Stimulated activated CD8-positive, alpha-beta memory T cell treated with anti-CD3 and anti-CD28 coated beads, Interleukin-4, amount 100 ng/mL, for 4 hours (primary cell): ENCODE measurements around the gene TRIM4.
"Not testable (repeated sequence)": the region's sequence is repeated elsewhere in the genome, so short reads cannot be mapped to it uniquely, and the experiment has no call there.

Experiments used
- DNase-seq, 2 donors: peaks; one replicate each; pipeline ENCODE4 v3.0.0-alpha.2; 2020; ENCODE audit warnings: low read depth in 2 of 2, low spot score in 1 of 2

Gene TRIM4

DNA sequence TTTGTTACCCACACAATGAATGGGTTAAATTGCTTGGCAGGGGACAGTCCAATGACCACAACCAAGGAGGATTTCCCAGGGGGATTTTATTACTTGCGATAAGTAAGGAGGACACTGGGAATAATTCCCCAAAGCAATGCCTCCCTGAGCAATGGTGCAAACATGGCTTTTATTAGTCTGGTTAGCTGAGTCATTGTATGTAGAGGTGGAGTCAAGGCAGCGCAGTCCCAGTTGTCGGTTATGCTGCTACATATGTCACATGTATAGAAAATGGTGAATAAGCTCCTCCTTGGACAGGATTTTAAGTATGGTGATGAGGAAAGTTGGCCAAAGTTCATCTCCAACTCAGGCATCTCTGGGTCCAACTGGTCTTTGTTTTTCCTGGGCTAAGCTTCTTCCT is 3.9 kb upstream of the TRIM4 start:
- DNase-seq = no peak

DNA sequence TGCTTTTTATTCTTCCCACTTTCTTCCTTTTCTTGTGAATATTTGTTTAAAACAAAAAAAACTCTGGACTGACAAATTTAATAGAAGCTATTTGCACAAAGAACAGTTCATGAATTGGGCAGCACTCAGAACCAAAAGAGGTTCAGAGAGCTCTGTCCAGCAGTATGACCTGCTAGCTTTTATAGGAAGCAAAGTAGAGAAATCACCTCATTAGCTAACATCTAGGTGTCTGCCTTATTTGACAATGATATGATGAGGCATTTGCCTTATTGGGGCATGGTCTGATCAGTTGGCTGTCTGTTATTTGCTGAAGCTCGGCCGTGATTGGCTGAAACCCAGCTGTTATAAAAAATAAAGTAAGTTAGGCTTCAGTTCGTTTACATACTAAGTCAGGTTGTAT is 819 bp upstream of the TRIM4 start:
- DNase-seq = no peak

DNA sequence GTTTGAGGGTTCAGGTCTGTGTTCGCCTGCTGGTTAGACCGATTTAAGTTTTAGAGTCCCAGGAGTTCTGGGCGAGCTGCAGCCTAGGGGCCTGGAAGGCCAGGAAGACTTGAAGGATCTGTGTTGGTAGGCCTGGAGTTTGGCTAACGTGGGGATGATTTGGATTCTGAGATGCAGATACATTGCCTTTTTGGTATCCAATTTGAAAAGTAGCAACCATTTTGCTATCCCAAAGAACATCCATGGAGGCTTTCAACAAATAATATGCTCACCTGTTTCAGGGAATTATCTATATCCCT is 433 bp upstream of the TRIM4 start:
- DNase-seq = no peak

DNA sequence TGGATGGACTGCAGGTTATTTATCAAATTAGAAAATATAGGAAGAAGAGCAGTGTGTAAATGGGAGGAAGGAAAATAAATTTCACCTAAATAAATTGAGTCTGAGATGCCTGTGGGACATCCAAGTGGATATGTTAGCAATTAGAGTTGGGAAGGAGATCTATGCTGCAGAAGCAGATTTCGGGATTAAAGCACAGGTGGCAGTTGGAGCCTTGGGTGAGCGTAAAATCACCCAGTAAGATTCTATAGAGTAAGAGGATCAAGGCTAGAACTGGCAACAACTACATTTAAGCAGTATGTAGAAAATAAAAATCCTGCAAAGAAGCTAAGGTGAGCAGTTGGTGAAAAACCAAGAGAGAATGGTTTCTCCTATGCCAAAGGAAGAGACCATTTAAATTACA is 8.4 kb downstream of the TRIM4 start:
- no peak for DNase-seq

DNA sequence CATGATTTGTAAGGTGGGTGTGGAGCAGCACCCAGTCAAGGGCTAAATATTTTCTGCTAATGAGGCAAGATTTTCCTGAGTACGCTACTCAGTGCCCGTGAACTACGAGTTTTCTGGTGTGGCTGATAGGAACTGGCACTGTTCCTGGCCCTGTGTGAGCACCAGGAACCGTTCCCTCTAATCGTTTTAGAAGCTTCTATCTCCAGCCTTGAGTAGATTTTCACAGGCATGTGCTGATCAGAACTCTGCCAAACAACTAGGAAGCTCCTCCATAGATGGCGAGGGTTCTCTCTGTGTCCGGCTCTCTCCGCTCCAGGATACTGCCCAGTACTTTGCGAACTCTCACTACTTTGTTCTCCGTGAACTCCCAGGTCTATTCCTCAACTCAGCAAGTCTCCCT is 17.7 kb downstream of the TRIM4 start:
- no peak for DNase-seq

DNA sequence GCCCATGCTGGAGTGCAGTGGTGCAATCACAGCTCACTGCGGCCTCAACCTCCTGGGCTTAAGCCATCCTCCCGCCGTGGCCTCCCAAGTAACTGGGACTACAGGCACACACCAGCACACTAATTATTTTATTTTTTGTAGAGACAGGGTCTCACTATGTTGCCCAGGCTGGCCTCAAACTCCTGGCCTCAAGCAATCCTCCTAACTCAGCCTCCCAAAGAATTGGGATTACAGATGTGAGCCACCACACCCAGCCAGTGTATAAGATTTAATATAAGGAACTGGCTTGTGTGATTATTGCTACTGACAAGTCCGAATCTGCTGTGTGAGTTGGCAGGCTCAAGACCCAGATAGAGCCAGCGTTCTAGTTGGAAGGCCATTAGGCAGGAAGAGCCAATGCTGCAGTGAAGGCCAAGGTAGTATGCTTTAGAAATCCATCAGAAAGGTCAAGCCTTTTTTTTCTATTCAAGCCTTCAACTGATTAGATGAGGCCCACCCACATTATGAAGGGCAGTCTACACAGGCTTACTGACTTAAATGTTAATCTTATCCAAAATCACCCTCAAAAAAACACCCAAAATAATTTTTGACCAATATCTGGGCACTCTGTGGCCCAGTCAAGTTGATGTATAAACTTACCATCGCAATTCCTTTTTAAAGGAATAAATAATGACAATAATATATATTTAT is 19.4 kb downstream of the TRIM4 start:
- DNase-seq = no peak

DNA sequence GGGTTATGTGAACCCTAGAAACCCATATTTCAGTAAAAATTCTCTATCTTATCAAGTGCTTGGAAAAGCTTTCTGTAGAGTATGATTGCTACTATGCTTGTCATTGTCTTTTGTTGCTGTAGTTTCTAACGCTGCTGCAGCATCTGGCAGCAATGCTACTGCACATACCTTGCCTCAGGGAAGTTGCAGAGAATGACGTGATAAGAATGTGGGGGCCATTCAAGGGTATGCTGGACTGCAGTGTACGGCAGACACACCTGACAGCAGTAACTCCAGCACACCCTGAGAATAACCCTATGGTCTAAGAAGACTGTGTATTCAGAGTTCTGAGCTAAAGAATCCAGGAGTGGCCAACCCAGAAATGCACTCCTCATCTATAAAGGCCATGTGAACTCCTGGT is 20.5 kb downstream of the TRIM4 start:
- DNase-seq = no peak

DNA sequence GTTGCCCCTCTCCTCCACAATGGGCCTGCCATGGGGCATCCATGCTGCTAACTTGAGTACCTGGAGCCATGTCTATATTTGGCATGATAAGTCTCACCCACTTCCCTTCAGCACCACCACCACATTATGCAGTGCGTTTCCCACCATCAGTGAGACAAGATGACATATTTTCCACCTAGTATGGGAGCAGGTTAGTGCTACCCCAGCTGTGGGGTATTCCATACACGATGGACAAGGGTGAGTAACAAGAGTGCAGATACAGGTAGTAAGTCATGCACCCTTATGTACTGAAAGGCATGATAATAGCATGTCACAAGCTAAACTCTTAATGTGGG is 21.3 kb downstream of the TRIM4 start:
- no peak for DNase-seq

DNA sequence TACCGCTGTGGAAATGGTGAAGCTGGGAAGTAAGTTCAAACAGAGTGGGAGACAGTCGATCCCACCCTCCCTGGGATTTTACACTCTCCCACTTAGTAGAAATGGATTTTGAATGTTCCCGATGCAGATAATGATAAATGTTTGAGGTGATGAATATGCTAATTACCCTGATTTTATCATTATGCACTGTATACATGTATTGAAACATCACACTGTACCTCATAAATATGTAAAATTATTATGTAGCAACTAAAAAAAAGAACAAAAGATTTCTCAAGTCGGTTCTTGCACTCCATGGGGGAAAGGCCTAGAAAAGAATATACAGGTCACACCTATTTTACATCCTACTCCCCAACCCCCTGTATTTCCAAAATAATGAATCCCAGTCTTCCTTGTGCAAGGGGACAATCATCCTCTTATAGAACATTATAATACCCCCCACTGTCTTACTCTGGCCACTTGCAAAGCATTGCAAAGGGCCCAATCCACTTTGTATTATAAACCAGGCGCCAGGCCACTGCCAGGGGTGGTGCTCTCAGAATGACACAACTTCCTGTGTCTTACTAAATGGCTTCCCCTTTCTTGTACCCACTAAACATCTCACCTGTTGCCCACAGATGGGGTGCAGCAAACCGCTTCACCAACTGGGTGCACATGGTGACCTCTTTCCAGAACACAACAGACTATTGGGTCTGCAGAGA is 21.9 kb downstream of the TRIM4 start:
- DNase-seq = no peak

DNA sequence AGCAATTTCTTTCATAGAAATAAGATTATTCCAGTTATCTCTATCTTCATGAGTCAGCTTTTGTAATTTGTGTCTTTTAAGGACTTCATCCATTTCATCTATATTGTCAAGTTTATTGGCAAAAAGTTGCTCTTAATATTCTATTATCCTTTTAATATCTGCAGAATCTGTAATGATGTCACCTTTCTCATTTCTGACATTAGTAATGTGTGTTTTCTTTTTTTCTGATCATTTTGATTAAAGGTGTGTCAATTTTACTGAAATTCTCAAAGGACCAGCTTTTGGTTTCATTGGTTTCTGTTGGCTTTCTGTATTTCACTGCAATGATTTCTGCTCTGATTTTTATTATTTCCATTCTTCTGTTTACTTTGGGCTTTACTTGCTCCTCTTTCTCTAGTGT is 24.6 kb downstream of the TRIM4 start:
- no peak for DNase-seq

DNA sequence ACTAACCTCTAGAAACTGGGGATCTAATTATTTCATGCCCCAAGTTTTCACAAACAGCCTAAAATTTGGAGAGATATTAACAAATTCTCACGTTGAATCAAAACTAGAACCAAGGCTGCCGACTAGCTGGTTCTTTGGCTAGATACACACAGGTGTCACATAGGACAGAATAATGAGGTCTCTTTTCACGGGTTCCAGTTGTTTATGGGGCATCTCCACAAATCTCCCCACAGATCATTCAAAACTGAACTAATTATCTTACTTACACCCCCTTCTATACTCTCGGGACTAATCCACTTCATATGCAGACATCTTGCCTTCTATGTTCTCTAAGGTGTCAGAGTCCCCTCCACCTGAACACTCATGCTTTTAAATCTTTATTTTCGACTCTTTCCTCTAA is 26.1 kb downstream of the TRIM4 start:
- no peak for DNase-seq

DNA sequence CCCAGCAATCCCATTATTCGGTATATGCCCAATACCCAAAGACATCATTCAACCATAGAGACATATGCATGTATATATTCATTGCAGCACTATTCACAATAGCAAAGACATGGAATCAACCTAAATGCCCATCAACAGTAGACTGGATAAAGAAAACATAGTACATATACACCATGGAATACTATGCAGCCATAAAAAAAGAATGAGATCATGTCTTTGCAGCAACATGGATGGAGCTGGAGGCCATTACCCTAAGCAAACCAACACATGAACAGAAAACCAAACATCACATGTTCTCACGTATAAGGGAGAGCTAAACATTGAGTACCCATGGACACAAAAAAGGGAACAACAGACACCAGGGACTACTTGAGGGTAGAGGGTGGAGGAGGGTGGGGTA is 29.0 kb downstream of the TRIM4 start:
- DNase-seq = not testable (repeated sequence)

DNA sequence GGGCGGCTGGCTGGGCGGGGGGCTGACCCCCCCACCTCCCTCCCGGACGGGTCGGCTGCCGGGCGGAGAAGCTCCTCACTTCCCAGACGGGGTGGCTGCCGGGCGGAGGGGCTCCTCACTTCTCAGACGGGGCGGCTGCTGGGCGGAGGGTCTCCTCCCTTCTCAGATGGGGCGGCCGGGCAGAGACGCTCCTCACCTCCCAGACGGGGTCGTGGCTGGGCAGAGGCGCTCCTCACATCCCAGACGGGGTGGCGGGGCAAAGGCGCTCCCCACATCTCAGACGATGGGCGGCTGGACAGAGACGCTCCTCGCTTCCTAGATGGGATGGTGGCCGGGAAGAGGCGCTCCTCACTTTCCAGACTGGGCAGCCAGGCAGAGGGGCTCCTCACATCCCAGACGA is 31.0 kb downstream of the TRIM4 start:
- not testable (repeated sequence) for DNase-seq

DNA sequence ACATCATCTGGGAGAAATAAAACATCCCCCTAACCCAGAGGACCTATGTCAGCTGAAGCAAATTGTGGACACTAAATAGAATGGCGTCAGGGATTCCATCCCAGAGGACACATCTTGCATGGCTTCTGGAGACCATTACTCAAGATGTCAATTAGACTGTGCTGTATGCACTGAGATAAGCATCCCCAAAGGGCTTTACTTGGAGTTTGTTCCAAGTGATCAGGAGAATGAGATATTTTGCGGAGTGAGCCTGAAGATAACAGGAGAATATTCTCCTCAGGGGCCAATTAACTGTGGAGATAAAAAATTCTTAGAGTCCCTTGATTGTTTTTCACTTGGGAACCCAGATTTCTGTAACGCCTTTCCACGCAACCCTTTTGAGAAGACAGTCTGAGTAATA is 38.0 kb downstream of the TRIM4 start:
- DNase-seq = no peak

DNA sequence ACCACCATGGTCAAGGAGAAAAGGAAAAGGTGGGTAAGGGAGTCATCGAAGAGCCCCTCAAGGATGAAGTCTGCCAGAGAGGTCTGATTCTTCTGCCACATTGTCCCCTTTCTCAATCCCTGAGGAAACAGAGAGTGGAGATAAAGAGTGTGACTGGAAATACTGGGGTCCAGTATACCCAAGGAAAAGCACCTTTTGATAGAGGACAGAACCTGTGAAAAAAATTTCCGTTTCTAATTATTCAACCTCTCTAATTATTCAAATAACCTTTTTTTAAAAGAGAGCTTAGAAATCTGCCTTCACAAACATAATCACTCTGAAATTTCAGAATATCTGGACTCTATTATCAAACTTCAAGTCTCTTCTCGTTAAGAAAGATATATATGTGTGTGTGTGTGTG is 42.4 kb downstream of the TRIM4 start, which contains the start of gene OR2AE1:
TSS of gene OR2AE1 (minus strand) at position 101 of the 400 bp plus-strand sequence. CDS start at position 101, 0 bp downstream.
- no peak for DNase-seq

DNA sequence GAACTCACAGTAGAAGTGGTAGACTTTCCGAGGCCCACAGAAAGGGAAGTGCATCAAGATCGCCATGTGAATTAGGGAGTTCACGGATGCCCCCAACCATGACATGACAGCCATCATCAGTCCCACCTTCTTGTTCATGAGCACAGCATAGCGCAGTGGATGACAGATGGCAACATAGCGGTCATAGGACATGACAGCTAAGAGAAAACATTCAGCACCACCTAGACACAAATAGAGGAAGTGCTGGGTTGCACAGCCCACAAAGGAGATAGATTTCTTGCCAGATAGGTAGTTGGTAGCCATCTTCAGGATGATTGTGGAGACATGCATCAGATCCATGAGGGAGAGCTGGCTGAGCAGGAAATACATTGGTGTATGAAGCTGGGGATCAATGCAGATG is 42.8 kb downstream of the TRIM4 start:
- no peak for DNase-seq

DNA sequence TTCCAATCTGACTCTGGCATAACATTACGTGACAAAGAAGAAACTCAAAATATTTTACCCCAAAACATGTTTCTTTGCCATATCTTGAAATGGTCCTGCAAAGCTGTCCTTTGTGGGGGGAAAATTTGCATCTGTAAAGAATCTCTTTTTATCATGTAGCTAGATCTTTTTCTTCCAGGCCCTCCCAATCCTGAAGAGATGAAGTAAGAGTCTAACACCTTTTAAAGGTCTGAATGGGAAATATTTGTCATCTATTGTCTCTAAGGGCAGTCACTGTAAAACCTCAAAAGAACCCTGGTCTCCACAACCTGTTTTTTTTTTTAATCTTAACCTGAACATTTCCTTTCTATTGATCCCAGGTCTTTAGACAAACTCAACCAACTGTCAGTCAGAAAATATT is 51.1 kb downstream of the TRIM4 start:
- DNase-seq = no peak

DNA sequence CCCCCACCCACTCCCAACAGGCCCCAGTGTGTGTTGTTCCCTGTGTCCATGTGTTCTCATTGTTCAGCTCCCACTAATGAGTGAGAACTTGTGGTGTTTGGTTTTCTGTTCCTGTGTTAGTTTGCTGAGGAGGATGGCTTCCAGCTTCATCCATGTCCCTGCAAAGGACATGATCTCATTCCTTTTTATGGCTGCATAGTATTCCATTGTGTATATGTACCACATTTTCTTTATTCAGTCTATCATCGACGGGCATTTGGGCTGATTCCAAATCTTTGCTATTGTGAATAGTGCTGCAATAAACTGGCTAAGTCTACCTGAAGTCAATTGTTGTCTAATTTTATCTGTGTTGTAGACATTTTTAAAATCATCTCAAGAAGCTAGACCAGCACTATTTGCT is 51.9 kb downstream of the TRIM4 start:
- not testable (repeated sequence) for DNase-seq

DNA sequence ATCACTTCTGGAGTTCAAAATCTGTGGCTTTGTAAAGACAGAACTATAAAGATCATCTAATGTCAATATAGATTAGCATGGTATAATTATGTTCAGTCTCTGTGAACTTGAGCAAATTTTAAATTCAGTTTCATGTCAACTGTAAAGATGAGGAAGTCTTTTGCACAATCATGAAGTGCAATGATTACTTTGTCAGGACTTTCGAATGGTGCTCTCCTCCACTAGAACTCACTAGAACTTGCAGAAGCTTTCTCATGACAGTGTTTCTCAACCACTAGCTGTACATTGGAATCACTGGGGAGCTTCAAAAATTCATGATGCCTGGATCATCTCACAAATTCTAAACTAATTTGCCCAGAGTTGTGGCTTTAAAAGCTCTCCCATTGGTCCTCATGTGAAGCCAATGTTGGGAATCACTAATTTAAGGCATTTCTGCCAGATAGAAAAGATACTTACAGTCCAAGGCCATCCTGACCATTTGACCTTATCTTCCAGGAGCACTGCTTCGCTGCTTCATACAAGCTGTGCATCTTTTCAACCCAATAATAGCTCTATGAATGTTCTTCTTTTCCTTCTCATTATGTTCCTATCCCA is 55.4 kb downstream of the TRIM4 start:
- DNase-seq = no peak

DNA sequence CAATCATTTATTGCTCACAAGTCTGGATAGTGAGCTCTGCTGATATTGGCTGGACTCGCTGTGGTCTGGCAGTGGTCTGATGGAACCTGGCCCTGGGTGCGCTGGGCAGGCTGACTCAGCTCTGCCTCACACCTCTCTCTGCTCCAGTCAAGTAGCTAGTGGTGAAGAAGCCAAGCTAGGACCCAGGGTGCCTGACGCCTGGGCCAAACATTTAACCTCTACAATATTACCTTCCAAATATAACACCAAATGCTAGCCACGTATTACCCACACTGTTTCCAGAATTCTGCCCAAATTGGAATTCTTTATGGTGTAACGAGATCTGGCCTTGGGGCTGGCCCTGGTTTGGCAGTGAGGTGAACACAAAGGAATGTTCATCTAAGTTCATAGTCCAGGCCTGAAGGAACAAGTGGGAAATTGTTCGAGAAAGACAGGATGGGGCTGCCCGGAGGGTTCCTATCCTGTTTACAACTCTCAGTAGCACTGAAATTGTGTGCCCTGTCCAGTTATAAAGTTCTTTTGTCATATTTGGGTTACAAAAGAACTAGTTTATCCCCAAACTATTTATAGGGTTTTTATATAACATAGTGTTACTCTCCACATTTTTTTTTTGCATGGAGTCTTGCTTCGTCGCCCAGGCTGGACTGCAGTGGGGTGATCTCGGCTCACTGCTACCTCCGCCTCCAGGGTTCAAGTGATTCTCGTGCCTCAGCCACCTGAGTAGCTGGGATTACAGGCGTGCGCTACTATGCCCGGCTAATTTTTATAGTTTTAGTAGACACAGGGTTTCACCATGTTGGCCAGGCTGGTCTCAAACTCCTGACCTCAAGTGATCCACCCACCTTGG is 58.8 kb downstream of the TRIM4 start:
- DNase-seq = no peak

DNA sequence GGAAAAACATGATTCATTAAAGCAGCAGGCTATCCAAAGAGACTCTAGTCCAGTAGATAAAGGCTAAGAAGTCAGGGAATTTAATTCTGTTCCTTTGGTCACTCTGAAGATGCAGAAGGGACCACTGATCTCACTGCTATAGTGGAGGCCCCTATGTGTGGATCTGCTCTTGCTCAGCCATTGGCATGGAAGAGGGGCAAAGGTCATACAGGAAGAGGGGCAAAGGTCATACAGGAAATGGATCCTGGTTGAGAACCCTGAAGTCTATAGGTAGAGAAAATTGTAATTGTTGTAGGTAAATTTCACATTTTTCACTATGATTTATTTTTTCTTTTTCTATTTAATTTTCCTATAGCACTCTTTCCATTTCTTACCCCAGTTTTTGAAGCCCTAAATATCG is 64.1 kb downstream of the TRIM4 start:
- DNase-seq = no peak
